SK-N-MC (cell line): ENCODE data around the gene CRLF3.
A peak's percentile ranks its signal among the peaks of the same experiment; 100 is the strongest.

ENCODE experiments used
- DNase-seq: peaks from one replicate; pipeline ENCODE4 v3.0.0-alpha.2; 2011; ENCODE audit warnings: low read depth, low spot score
- H3K27ac ChIP-seq: fragments of 200-600 bp; sonication (generic); 2 replicates; pipeline ENCODE4 v1.5.1; 2016; ENCODE audit warnings: mixed run types
- H3K36me3 ChIP-seq: fragments of 200-600 bp; sonication (generic); 2 replicates; pipeline ENCODE4 v1.6.1; 2017; ENCODE audit warnings: antibody characterized with exemption, low read length, mixed read lengths; ENCODE audit not compliant: insufficient read depth
- H3K4me3 ChIP-seq: fragments of 200-600 bp; sonication (generic); 2 replicates; pipeline ENCODE4 v1.5.1; 2016
- H3K9ac ChIP-seq: fragments of 200-600 bp; sonication (generic); 2 replicates; pipeline ENCODE4 v1.8.0; 2017; ENCODE audit warnings: mixed run types, mixed read lengths; ENCODE audit not compliant: insufficient read length
- H3K9me3 ChIP-seq: fragments of 200-600 bp; sonication (generic); 2 replicates; pipeline ENCODE4 v1.6.1; 2017; ENCODE audit warnings: low read depth, mild to moderate bottlenecking, antibody characterized with exemption, low read length, moderate library complexity, mixed read lengths
- EZH2 ChIP-seq: fragments of 200-600 bp; sonication (generic); IDR thresholded peaks from one replicate; pipeline ENCODE4 v1.6.1; 2017; ENCODE audit warnings: antibody characterized with exemption
- FOXP2 ChIP-seq: optimal IDR thresholded peaks from 2 replicates; pipeline ENCODE3; 2011; ENCODE audit warnings: mild to moderate bottlenecking, moderate library complexity; ENCODE audit not compliant: insufficient read depth; ENCODE audit errors: extremely low read length, control extremely low read depth
- POLR2AphosphoS5 ChIP-seq: IDR thresholded peaks from 2 replicates; pipeline ENCODE4 v1.6.1; 2012; ENCODE audit warnings: mild to moderate bottlenecking, low read depth, low read length, borderline replicate concordance

CRLF3 gene, protein sequence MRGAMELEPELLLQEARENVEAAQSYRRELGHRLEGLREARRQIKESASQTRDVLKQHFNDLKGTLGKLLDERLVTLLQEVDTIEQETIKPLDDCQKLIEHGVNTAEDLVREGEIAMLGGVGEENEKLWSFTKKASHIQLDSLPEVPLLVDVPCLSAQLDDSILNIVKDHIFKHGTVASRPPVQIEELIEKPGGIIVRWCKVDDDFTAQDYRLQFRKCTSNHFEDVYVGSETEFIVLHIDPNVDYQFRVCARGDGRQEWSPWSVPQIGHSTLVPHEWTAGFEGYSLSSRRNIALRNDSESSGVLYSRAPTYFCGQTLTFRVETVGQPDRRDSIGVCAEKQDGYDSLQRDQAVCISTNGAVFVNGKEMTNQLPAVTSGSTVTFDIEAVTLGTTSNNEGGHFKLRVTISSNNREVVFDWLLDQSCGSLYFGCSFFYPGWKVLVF

DNA sequence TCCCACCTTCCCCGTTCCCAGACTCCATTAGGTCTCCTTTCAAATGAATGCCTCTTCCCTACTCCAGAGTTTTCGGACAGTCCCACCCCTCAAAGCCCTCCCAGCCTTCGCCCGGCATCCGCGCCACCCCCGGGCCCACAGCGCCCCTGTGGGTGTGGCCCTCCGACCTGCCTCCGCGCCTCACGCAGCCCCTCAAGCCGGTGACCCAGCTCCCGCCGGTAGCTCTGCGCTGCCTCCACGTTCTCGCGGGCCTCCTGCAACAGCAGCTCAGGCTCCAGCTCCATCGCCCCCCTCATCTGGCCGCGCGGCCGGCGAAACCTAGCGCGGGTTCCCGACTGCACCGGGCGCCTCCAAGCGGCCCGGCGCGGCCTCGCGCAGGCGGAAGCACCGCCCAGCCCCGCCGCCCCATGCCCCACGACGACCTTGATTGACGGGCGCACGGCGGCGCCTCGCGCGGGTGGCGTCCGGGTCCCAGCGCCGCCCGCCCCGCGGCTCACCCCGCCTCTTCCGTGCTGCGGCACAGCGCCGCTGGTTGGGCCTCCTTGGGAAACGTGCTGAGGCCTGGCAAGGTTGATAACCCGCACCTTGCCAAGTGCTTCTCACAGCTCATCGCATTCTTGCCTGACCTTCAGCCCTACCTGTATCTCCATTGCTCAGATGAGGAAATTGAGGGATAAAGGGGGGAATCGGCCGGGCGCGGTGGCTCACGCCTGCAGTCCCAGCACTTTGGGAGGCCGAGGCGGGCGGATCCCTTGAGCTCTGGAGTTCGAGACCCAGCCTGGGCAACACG, at the start of gene CRLF3:
Gene CRLF3 (minus strand): TSS at position 337 of the 790 bp plus-strand sequence. CDS start 41 bp downstream, at position 296.
- peak within 1 kb of the TSS; percentile 92 for H3K4me3 ChIP-seq
- H3K9me3 ChIP-seq = no peaks in the 10 kb centered on the region
- peak within 1 kb of the TSS; percentile 79 for H3K9ac ChIP-seq
- H3K27ac ChIP-seq = peak within 1 kb of the TSS; percentile 50; the same call in 1 of the 2 replicates
- H3K36me3 ChIP-seq = no peaks in the 10 kb centered on the region
- DNase-seq = no peak
- TF ChIP-seq POLR2AphosphoS5 (peak; percentile 82; the same call in 1 of the 2 replicates), EZH2 (no peak), FOXP2 (no peak)

DNA sequence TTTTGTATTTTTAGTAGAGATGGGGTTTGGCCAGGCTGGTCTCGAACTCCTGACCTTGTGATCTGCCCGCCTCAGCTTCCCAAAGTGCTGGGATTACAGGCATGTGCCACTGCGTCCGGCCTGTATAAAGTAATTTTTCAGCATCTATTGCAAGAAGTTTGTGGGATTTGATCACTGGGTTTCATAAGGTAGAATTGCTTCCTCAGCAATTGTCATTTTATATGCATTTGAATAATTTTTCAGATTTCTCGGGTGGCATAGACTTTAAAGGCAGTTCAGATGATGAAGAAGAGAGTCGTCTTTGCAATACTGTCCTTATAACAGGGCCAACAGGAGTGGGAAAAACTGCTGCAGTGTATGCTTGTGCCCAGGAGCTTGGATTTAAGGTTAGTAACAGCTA, 44.5 kb upstream of the CRLF3 start:
- Histone ChIP-seq H3K4me3 (no peak overlapping the region), H3K9me3 (no peaks in the 10 kb centered on the region), H3K27ac (no peak overlapping the region), H3K36me3 (peaks cover 75% of the 10 kb centered on the region), H3K9ac (no peak overlapping the region)
- DNase-seq = no peak
- TF ChIP-seq EZH2 = no peak
- TF ChIP-seq POLR2AphosphoS5 = no peak
- TF ChIP-seq FOXP2 = no peak

DNA sequence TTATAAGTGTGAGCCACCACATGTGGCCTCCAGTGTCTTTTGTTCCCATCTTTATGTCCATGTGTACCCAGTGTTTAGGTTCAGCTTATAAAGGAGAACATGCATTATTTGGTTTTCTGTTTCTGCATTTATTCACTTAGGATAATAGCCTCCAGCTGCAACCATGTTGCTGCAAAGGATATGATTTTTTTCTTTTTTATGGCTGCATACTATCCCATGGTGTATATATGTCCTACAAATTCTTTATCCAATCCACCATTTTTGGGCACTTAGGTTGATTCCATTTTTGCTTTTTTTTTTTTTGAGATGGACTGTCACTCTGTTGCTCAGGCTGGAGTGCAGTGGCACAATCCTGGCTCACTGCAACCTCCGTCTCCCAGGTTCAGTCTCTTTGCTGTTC, 40.1 kb upstream of the CRLF3 start:
- peaks cover 59% of the 10 kb centered on the region for H3K36me3 ChIP-seq
- no peak for TF ChIP-seq FOXP2
- no peak for TF ChIP-seq EZH2

DNA sequence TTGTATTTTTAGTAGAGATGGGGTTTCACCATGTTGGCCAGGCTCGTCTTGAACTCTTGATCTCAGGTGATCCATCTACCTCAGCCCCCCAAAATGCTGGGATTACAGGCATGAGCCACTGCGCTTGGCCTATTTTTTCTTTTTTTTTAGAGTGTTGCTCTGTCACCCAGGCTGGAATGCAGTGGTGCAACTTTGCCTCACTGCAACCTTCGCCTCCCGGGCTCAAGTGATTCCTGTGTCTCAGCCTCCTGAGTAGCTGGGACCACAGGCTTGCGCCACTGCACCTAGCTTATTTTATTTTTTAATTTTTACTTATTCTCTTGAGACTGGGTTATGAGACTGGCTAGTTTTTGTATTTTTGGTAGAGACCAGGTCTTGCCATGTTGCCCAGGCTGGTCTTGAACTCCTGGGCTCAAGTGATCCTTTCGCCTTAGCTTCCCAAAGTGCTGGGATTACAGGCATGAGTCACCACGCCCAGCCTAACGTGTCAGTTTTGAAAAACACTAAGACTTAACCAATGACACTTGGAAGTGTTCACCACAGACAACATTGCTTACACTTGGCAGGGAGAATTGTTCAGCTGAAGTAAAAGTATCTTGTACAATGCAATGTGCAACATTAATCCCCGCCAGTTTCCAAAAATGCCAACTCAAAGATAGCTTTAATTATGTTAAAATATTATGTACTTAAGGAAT, 34.2 kb upstream of the CRLF3 start:
- Histone ChIP-seq H3K9ac (no peak overlapping the region), H3K36me3 (peaks cover 55% of the 10 kb centered on the region), H3K4me3 (no peak overlapping the region), H3K27ac (no peak overlapping the region), H3K9me3 (no peaks in the 10 kb centered on the region)
- TF ChIP-seq EZH2 (no peak), FOXP2 (no peak), POLR2AphosphoS5 (no peak)
- no peak for DNase-seq

More for the DNA sequence above, 40.1 kb upstream of the CRLF3 start:
- H3K27ac ChIP-seq = no peak overlapping the region
- H3K9me3 ChIP-seq = no peaks in the 10 kb centered on the region
- no peak overlapping the region for H3K9ac ChIP-seq
- H3K4me3 ChIP-seq = no peak overlapping the region
- no peak for DNase-seq

DNA sequence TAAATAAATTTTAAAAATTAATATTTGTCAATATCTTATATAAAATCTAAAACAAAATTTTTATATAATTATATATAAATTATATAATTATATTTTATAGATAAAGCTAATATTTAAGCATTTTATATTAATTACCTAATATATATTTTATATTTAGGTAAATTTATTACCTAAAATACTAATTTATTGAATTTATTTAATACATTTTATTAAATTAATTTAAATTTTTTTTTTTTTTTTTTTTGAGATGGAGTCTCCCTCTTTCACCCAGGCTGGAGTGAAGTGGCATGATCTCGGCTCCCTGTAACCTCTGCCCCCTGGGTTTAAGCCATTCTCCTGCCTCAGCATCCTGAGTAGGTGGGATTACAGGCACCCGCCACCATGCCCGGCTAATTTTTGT, 29.7 kb upstream of the CRLF3 start:
- no peaks in the 10 kb centered on the region for H3K9me3 ChIP-seq
- peaks cover 64% of the 10 kb centered on the region for H3K36me3 ChIP-seq
- TF ChIP-seq FOXP2 (no peak), POLR2AphosphoS5 (no peak), EZH2 (no peak)
- no peak for DNase-seq
- no peak overlapping the region for H3K4me3 ChIP-seq
- H3K27ac ChIP-seq = no peak overlapping the region
- H3K9ac ChIP-seq = no peak overlapping the region

DNA sequence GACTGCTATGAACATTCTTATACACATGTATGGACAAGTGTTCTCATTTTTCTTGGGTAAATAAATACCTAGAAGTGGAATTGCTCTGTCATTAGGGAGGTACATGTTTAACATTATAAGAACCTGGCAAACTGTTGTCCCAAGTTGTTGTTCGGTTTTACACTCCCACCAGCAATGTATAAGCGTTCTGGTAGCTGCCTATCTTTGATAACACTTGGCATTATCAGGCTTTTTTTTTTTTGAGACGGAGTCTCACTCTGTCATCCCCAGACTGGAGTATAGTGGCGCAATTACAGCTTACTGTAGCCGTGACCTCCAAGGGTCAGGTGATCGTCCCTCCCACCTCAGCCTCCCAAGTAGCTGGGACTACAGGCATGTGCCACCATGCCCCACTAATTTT, 23.5 kb upstream of the CRLF3 start:
- H3K36me3 ChIP-seq = peaks cover 58% of the 10 kb centered on the region
- H3K27ac ChIP-seq = no peak overlapping the region
- H3K9me3 ChIP-seq = no peaks in the 10 kb centered on the region
- no peak for DNase-seq
- no peak overlapping the region for H3K9ac ChIP-seq
- TF ChIP-seq EZH2 (no peak), FOXP2 (no peak), POLR2AphosphoS5 (no peak)
- no peak overlapping the region for H3K4me3 ChIP-seq

DNA sequence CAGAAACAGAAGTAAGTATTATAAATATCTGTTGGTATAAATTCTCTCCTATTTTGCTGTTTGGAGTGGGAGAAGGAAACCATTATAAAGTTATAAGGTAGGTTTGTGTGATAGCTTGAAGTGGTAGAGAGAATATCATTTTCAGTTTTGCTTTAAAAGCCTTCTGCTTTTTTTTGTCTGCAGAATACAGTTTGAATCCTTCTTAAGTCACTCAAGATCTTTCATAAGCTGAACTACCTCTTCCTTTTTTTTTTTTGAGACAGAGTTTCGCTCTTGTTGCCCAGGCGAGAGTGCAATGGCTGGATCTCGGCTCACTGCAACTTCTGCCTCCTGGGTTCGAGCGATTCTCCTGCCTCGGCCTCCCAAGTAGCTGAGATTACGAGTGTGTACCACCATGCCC, 16.3 kb upstream of the CRLF3 start:
- Histone ChIP-seq H3K4me3 (no peak overlapping the region), H3K9me3 (no peaks in the 10 kb centered on the region), H3K36me3 (peaks cover 65% of the 10 kb centered on the region), H3K27ac (0 out of 2 replicates have a peak overlapping the region, but pooled peaks have one; percentile 6), H3K9ac (no peak overlapping the region)
- no peak for TF ChIP-seq EZH2
- DNase-seq = no peak

DNA sequence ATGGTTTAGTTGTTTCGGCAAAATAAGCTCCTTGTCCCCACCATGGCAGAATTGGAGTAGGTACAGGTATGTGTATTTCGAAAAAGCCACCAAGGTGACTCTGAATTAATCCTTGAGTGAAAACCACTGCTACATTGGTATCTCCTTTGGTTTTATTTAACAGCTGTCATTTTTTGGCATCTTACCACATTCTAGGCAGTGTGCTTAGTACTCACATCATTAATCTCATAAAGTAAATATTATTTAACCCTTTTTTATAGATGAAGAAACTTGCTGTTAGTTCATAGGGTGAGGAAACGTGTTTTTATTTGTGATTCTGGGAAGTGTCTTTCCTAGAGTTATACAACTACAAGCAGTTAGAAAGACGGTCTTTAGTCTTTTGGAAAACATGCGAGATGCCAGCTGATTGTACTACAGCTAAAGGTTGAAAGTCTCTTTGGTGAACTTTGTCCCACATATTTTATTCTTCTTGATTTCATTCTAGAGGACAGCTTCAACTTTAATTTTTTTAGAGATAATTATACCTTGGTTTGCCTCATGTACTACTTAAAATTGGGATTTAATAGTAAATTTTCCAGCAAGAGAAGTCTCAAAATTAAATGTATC, 13.8 kb upstream of the CRLF3 start:
- DNase-seq = no peak
- Histone ChIP-seq H3K4me3 (no peak overlapping the region), H3K36me3 (peaks cover 67% of the 10 kb centered on the region), H3K9me3 (no peaks in the 10 kb centered on the region), H3K27ac (no peak overlapping the region), H3K9ac (no peak overlapping the region)
- TF ChIP-seq POLR2AphosphoS5 = no peak
- no peak for TF ChIP-seq FOXP2
- TF ChIP-seq EZH2 = no peak
